K562 (cell line): Measurements from ENCODE around the gene MPIG6B. TPM values are rescaled to one million over a fixed set of nuclear protein-coding genes. Genes with fewer than 3 reads are reported as not detected.

ENCODE experiments used
- BRD4 ChIP-seq: fragments of 200-600 bp; sonication (generic); IDR thresholded peaks from 2 replicates; pipeline ENCODE4 v1.6.1; 2017; ENCODE audit warnings: inconsistent platforms
- CBFB ChIP-seq: sonication (generic); formaldehyde crosslinking; IDR thresholded peaks from 2 replicates; pipeline ENCODE4 v1.4.0; 2020; ENCODE audit warnings: mild to moderate bottlenecking, missing genetic modification reagents
- CBX3 ChIP-seq, 2 experiments: IDR thresholded peaks; 1 replicate in 1 of 2; 2 replicates in 1 of 2; pipeline ENCODE4 v1.6.1; 2012; ENCODE audit warnings: inconsistent platforms in 2 of 2, low read length in 2 of 2, borderline replicate concordance in 1 of 2, control low read depth in 1 of 2
- ERF ChIP-seq: fragments of 450-650 bp; formaldehyde crosslinking; IDR thresholded peaks from 2 replicates; pipeline ENCODE4 v1.4.0; 2020; ENCODE audit warnings: mild to moderate bottlenecking, mixed read lengths
- ETV1 ChIP-seq: fragments of 450-650 bp; conservative IDR thresholded peaks from 2 replicates; pipeline ENCODE4 v1.6.1; 2016; ENCODE audit warnings: missing genetic modification characterization, control low read depth, low read depth, missing compliant biosample characterization
- FOXK2 ChIP-seq, 2 experiments: fragments of 450-650 bp; IDR thresholded peaks in 1 of 2; conservative IDR thresholded peaks in 1 of 2; 2 replicates each; pipeline ENCODE4 v1.6.1; 2016; ENCODE audit warnings: low read depth in 2 of 2, mild to moderate bottlenecking in 1 of 2
- GATA2 ChIP-seq: sonication (generic); formaldehyde crosslinking; IDR thresholded peaks from 2 replicates; pipeline ENCODE4 v1.4.0; 2020; ENCODE audit warnings: mild to moderate bottlenecking, missing genetic modification reagents
- HMGN3 ChIP-seq: IDR thresholded peaks from 2 replicates; pipeline ENCODE4 v1.6.1; 2011; ENCODE audit warnings: borderline replicate concordance, low read depth, mild to moderate bottlenecking, mixed read lengths, low read length; ENCODE audit not compliant: insufficient read length; ENCODE audit errors: extremely low read depth
- KDM2B ChIP-seq: fragments of 250-450 bp; sonication (Bioruptor Pico); IDR thresholded peaks from 2 replicates; pipeline ENCODE4 v1.8.0; 2021; ENCODE audit warnings: mild to moderate bottlenecking, moderate library complexity
- MAFK ChIP-seq: IDR thresholded peaks from 2 replicates; pipeline ENCODE4 v1.6.1; 2011; ENCODE audit warnings: low read length, improper control_type of control experiment
- MTF1 ChIP-seq: fragments of 250-450 bp; sonication (Bioruptor Pico); IDR thresholded peaks from 2 replicates; pipeline ENCODE4 v1.9.0; 2021; ENCODE audit warnings: moderate library complexity, mild to moderate bottlenecking, inconsistent platforms, borderline replicate concordance
- MXI1 ChIP-seq: IDR thresholded peaks from 2 replicates; pipeline ENCODE4 v1.6.1; 2011; ENCODE audit warnings: low read depth, mild to moderate bottlenecking, improper control_type of control experiment, low read length
- MYNN ChIP-seq, 2 experiments: sonication (generic); formaldehyde crosslinking in 1 of 2; IDR thresholded peaks; 2 replicates each; pipeline versions ENCODE4 v1.5.0 to v1.6.1; 2016 to 2020; ENCODE audit warnings: antibody characterized with exemption in 1 of 2, missing genetic modification reagents in 1 of 2
- NR4A1 ChIP-seq, 2 experiments: fragments of 250-450 bp in 1 of 2; fragments of 450-650 bp in 1 of 2; sonication (Bioruptor Pico) in 1 of 2; IDR thresholded peaks; 2 replicates each; pipeline versions ENCODE4 v1.4.0 to v1.6.1; 2016 to 2020; ENCODE audit warnings: mild to moderate bottlenecking in 2 of 2, missing compliant biosample characterization in 1 of 2, missing genetic modification characterization in 1 of 2, moderate library complexity in 1 of 2
- SAFB2 ChIP-seq: fragments of 200-400 bp; formaldehyde crosslinking; IDR thresholded peaks from 2 replicates; pipeline ENCODE4 v1.6.1; 2018; ENCODE audit warnings: borderline replicate concordance, low read length, low read depth, moderate library complexity; ENCODE audit not compliant: severe bottlenecking
- SNRNP70 ChIP-seq: fragments of 200-400 bp; formaldehyde crosslinking; optimal IDR thresholded peaks from 2 replicates; pipeline ENCODE3; 2017; ENCODE audit warnings: low read depth, low read length
- SRSF9 ChIP-seq: fragments of 200-400 bp; formaldehyde crosslinking; IDR thresholded peaks from 2 replicates; pipeline ENCODE4 v1.6.1; 2017; ENCODE audit warnings: low read depth, low read length, borderline replicate concordance
- STAT5B ChIP-seq: fragments of 250-450 bp; sonication (Bioruptor Pico); IDR thresholded peaks from 2 replicates; pipeline ENCODE4 v1.8.0; 2021; ENCODE audit warnings: mild to moderate bottlenecking, inconsistent platforms
- TAL1 ChIP-seq: fragments of 450-650 bp; IDR thresholded peaks from 2 replicates; pipeline ENCODE4 v1.6.1; 2016; ENCODE audit warnings: mild to moderate bottlenecking
- TBL1XR1 ChIP-seq, 2 experiments: IDR thresholded peaks; 2 replicates each; pipeline ENCODE4 v1.6.1; 2012; ENCODE audit warnings: improper control_type of control experiment in 2 of 2, low read length in 2 of 2, mild to moderate bottlenecking in 1 of 2
- TCF7 ChIP-seq: sonication (generic); IDR thresholded peaks from 2 replicates; pipeline ENCODE4 v1.6.1; 2016; ENCODE audit warnings: antibody characterized with exemption, borderline replicate concordance
- ZBTB17 ChIP-seq: fragments of 450-650 bp; formaldehyde crosslinking; IDR thresholded peaks from 2 replicates; pipeline ENCODE4 v1.4.0; 2020; ENCODE audit warnings: mild to moderate bottlenecking
- ZC3H4 ChIP-seq: sonication (generic); formaldehyde crosslinking; IDR thresholded peaks from 2 replicates; pipeline ENCODE4 v1.9.0; 2021; ENCODE audit warnings: missing genetic modification reagents, borderline replicate concordance
- ZNF121 ChIP-seq: sonication (generic); formaldehyde crosslinking; conservative IDR thresholded peaks from 2 replicates; pipeline ENCODE4 v1.8.0; 2022; ENCODE audit warnings: missing genetic modification reagents
- ZNF347 ChIP-seq: fragments of 450-650 bp; formaldehyde crosslinking; IDR thresholded peaks from 2 replicates; pipeline ENCODE4 v1.4.0; 2020; ENCODE audit warnings: low read depth, mild to moderate bottlenecking, moderate library complexity
- ZNF696 ChIP-seq: fragments of 250-450 bp; sonication (Bioruptor Pico); conservative IDR thresholded peaks from 2 replicates; pipeline ENCODE4 v1.4.0; 2020; ENCODE audit warnings: mild to moderate bottlenecking, moderate library complexity
- ZZZ3 ChIP-seq: fragments of 450-650 bp; IDR thresholded peaks from 2 replicates; pipeline ENCODE4 v1.6.1; 2016; ENCODE audit warnings: antibody characterized with exemption, mild to moderate bottlenecking, moderate library complexity
- polyA plus RNA-seq, 8 experiments: library from polyadenylated mRNA; depleted of rRNA in 4 of 8; stranded (reverse) in 5 of 8; unstranded in 3 of 8; fragments of >200 nt; fragmentation: Nextera tagmentation in 2 of 8; fragmentation: Illumina TruSeq in 1 of 8; extraction: Ambion mirVana in 2 of 8; extraction: Trizol in 1 of 8; gene quantifications; 2 replicates each; pipeline versions ENCODE4 v1.2.1 to v1.2.3, GENCODE V29; 2011 to 2014; ENCODE audit warnings: inconsistent platforms in 1 of 8, missing spikeins in 1 of 8
- total RNA-seq, 7 experiments: library from RNA; depleted of rRNA in 6 of 7; stranded (reverse); fragments of >200 nt in 6 of 7; fragmentation: Illumina TruSeq in 2 of 7; extraction: Trizol in 2 of 7; gene quantifications; 2 replicates each; pipeline versions ENCODE4 v1.2.1 to v1.2.3, GENCODE V29; 2011 to 2021; ENCODE audit warnings: low replicate concordance in 1 of 7
- TF ChIP-seq, protein P1 (sequence below), 2 experiments: fragments of 250-450 bp in 1 of 2; fragments of 450-650 bp in 1 of 2; sonication (Bioruptor Pico) in 1 of 2; IDR thresholded peaks; 2 replicates each; pipeline versions ENCODE4 v1.6.1 to v1.8.0; 2016 to 2021; ENCODE audit warnings: mild to moderate bottlenecking in 2 of 2, moderate library complexity in 2 of 2, missing compliant biosample characterization in 1 of 2, missing genetic modification characterization in 1 of 2

Gene MPIG6B
- total and polyA plus RNA-seq, 9 of the 15 experiments (the other 6 are each of a cell fraction or from before 2014, with no cell fraction given): 0.11 to 1.2 (median 0.28) TPM; not detected in 1

DNA sequence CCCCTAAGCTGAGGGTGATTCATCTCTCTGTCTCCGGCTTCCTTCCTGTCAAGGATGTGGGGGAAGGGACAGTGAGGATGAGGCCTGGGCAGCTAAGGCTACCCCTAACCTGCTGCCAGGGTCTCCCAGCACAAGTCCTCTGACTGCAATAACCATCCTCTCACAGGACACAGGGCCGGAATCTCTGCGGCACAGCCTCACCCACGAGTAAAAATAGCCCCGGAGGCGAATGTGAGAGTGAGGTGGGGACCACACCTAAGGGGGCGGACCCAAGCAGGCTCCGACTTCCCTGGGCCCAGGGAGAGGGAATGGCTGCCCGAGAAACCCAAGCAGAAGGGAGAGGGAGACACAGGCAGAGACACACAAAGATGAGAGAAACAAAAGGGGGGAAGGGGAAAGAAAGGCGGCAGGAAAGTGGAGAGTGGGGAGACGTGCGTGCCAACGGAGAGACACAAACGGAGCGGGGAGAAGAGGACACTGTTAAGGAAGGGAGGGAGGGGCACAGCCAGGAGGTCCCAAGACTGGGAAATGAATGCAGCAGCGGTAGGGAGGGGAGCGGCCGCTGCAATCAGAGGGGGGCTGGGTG is 11.7 kb downstream of the MPIG6B start (continued):
- TF ChIP-seq KDM2B (CRISPR knock-in tag) (no peak), TCF7 (no peak), NR4A1 (CRISPR knock-in tag; IDR thresholded peaks at IDR 0.05) (no peak), NR4A1 (tag; IDR thresholded peaks at IDR 0.05) (no peak), STAT5B (CRISPR knock-in tag) (no peak), ZNF121 (CRISPR knock-in tag) (no peak), ZBTB17 (0 out of 2 replicates have a peak, but pooled peaks have one; percentile 32), MXI1 (peak; percentile 71), ERF (CRISPR knock-in tag) (0 out of 2 replicates have a peak, but pooled peaks have one; percentile 10), BRD4 (peak; percentile 93; the same call in 1 of the 2 replicates), MTF1 (0 out of 2 replicates have a peak, but pooled peaks have one; percentile 34), CBX3 (IDR thresholded peaks at IDR 0.05; ENCODE audit: borderline replicate concordance in 1 of 2, low read length in 2 of 2) (peak in 1 of 2 experiments; percentile 41; a peak in 1 of 3 replicates), SAFB2 (no peak), CBFB (peak; percentile 72; the same call in 1 of the 2 replicates), GATA2 (CRISPR knock-in tag) (no peak), SNRNP70 (no peak), HMGN3 (no peak), SRSF9 (no peak), FOXK2 (conservative IDR thresholded peaks at IDR 0.05 in 1 of 2, IDR thresholded peaks at IDR 0.05 in 1 of 2; ENCODE audit: low read depth in 2 of 2) (no peak), ETV1 (tag) (peak; percentile 100), MAFK (no peak), ZZZ3 (no peak), ZC3H4 (CRISPR knock-in tag) (no peak), TBL1XR1 (IDR thresholded peaks at IDR 0.05; ENCODE audit: low read length in 2 of 2) (peak; percentile 60 to 70; a peak in 3 of 4 replicates), ZNF696 (0 out of 2 replicates have a peak, but pooled peaks have one; percentile 21), TAL1 (no peak), MYNN (IDR thresholded peaks at IDR 0.05) (no peak), MYNN (CRISPR knock-in tag; IDR thresholded peaks at IDR 0.05) (no peak), ZNF347 (CRISPR knock-in tag) (0 out of 2 replicates have a peak, but pooled peaks have one; percentile 6)
- TF ChIP-seq, protein P1, sequence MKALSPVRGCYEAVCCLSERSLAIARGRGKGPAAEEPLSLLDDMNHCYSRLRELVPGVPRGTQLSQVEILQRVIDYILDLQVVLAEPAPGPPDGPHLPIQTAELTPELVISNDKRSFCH (CRISPR knock-in tag; IDR thresholded peaks at IDR 0.05): no peak
- TF ChIP-seq, protein P1 (tag; IDR thresholded peaks at IDR 0.05): peak; percentile 67
